SK-N-SH (cell line): ENCODE data around the gene PARD3B. TPM values are rescaled to one million over a fixed set of nuclear protein-coding genes. Genes with fewer than 3 reads are reported as not detected.

Experiments
- CTCF ChIA-PET: fragments of 300-600, 350-600 bp; formaldehyde crosslinking; extraction: SDS; loops from one replicate; lab custom pipeline; 2021; lab: Yijun Ruan, JAX
- POLR2A ChIA-PET: fragments of 350-600 bp; sonication (Branson Sonifier 250); formaldehyde crosslinking; extraction: SDS; loops from one replicate; lab custom pipeline; 2020; ENCODE audit warnings: antibody characterized with exemption, inconsistent platforms; lab: Yijun Ruan, JAX
- DNase-seq: peaks from one replicate; pipeline ENCODE4 v3.0.0; 2012
- H2AFZ ChIP-seq: fragments of 200-600 bp; sonication (generic); 2 replicates; pipeline ENCODE4 v1.8.1; 2016; ENCODE audit warnings: antibody characterized with exemption, mild to moderate bottlenecking, low read depth
- H3F3A ChIP-seq: fragments of 200-600 bp; sonication (generic); replicated peaks from 2 replicates; pipeline ENCODE3; 2016; ENCODE audit warnings: antibody characterized with exemption, mild to moderate bottlenecking; ENCODE audit not compliant: insufficient read depth
- H3K27ac ChIP-seq, 2 experiments: fragments of 200-500 bp in 1 of 2; fragments of 200-600 bp in 1 of 2; sonication (Bioruptor generic) in 1 of 2; sonication (generic), shearing (Covaris generic) in 1 of 2; 2 replicates each; pipeline versions ENCODE4 v1.5.1 to v1.6.1; 2014 to 2016; ENCODE audit warnings: low read depth in 2 of 2, inconsistent platforms in 1 of 2, low read length in 1 of 2, mild to moderate bottlenecking in 1 of 2, mixed read lengths in 1 of 2
- H3K27me3 ChIP-seq: fragments of 200-600 bp; sonication (generic), shearing (Covaris generic); 2 replicates; pipeline ENCODE4 v1.6.1; 2016; ENCODE audit warnings: mixed run types; ENCODE audit not compliant: insufficient read depth
- H3K36me3 ChIP-seq, 2 experiments: fragments of 200-500 bp in 1 of 2; fragments of 200-600 bp in 1 of 2; sonication (Bioruptor generic) in 1 of 2; sonication (generic) in 1 of 2; replicated peaks in 1 of 2; 2 replicates each; pipeline versions ENCODE3 to v1.5.1; 2014 to 2016; ENCODE audit warnings: low read length in 1 of 2, mild to moderate bottlenecking in 1 of 2; ENCODE audit not compliant: insufficient read depth in 2 of 2, control insufficient read depth in 1 of 2
- H3K4me1 ChIP-seq, 2 experiments: fragments of 200-500 bp in 1 of 2; fragments of 200-600 bp in 1 of 2; sonication (Bioruptor generic) in 1 of 2; sonication (generic), shearing (Covaris generic) in 1 of 2; 2 replicates each; pipeline versions ENCODE4 v1.5.1 to v1.6.1; 2014 to 2016; ENCODE audit warnings: low read depth in 1 of 2, low read length in 1 of 2, mixed run types in 1 of 2; ENCODE audit not compliant: insufficient read depth in 2 of 2, control insufficient read depth in 1 of 2
- H3K4me2 ChIP-seq: fragments of 200-600 bp; sonication (generic), shearing (Covaris generic); 2 replicates; pipeline ENCODE4 v1.6.1; 2017; ENCODE audit warnings: mixed run types
- H3K4me3 ChIP-seq, 2 experiments: fragments of 200-500 bp in 1 of 2; fragments of 200-600 bp in 1 of 2; sonication (Bioruptor generic) in 1 of 2; sonication (generic), shearing (Covaris generic) in 1 of 2; 2 replicates each; pipeline versions ENCODE4 v1.5.1 to v1.8.1; 2014 to 2016; ENCODE audit warnings: low read depth in 2 of 2, inconsistent platforms in 1 of 2, low read length in 1 of 2, mild to moderate bottlenecking in 1 of 2, mixed read lengths in 1 of 2, moderate library complexity in 1 of 2
- H3K79me2 ChIP-seq: fragments of 200-600 bp; sonication (generic); 2 replicates; pipeline ENCODE4 v1.8.1; 2017; ENCODE audit warnings: mild to moderate bottlenecking; ENCODE audit not compliant: insufficient read depth
- H3K9ac ChIP-seq: fragments of 200-600 bp; sonication (generic); 2 replicates; pipeline ENCODE4 v1.6.1; 2017; ENCODE audit warnings: mixed run types
- H3K9me2 ChIP-seq: fragments of 200-600 bp; sonication (generic); 2 replicates; pipeline ENCODE4 v1.6.1; 2017; ENCODE audit warnings: mixed run types
- H3K9me3 ChIP-seq: fragments of 200-600 bp; sonication (generic); 2 replicates; pipeline ENCODE4 v1.6.1; 2017; ENCODE audit warnings: mixed run types, mild to moderate bottlenecking, moderate library complexity
- H4K20me1 ChIP-seq: fragments of 200-600 bp; sonication (generic); 2 replicates; pipeline ENCODE4 v1.6.1; 2017; ENCODE audit warnings: mild to moderate bottlenecking, mixed run types; ENCODE audit not compliant: insufficient read depth
- CTCF ChIP-seq: fragments of 200-600 bp; sonication (generic); IDR thresholded peaks from 2 replicates; pipeline ENCODE4 v1.6.1; 2017; ENCODE audit warnings: antibody characterized with exemption, mild to moderate bottlenecking, moderate library complexity
- FOXM1 ChIP-seq: IDR thresholded peaks from 2 replicates; pipeline ENCODE4 v1.4.0; 2012; ENCODE audit warnings: low read depth, mild to moderate bottlenecking
- JUND ChIP-seq: IDR thresholded peaks from 2 replicates; pipeline ENCODE4 v1.4.0; 2012
- MEF2A ChIP-seq: IDR thresholded peaks from 2 replicates; pipeline ENCODE4 v1.4.0; 2012; ENCODE audit warnings: low read depth, borderline replicate concordance
- MXI1 ChIP-seq: IDR thresholded peaks from 2 replicates; pipeline ENCODE4 v1.6.1; 2012; ENCODE audit warnings: mild to moderate bottlenecking, low read depth, low read length, improper control_type of control experiment
- NRF1 ChIP-seq: IDR thresholded peaks from 2 replicates; pipeline ENCODE4 v1.6.1; 2012; ENCODE audit warnings: low read depth, mild to moderate bottlenecking, low read length
- POLR2AphosphoS5 ChIP-seq: IDR thresholded peaks from 2 replicates; pipeline ENCODE4 v1.6.1; 2012; ENCODE audit warnings: low read depth, low read length
- RAD21 ChIP-seq: IDR thresholded peaks from 2 replicates; pipeline ENCODE4 v1.6.1; 2012; ENCODE audit warnings: mild to moderate bottlenecking, low read length
- RCOR1 ChIP-seq: fragments of 150-350 bp; IDR thresholded peaks from 2 replicates; pipeline ENCODE4 v1.6.1; 2017; ENCODE audit warnings: antibody characterized with exemption, low read length
- RFX5 ChIP-seq: IDR thresholded peaks from 2 replicates; pipeline ENCODE4 v1.6.1; 2012; ENCODE audit warnings: mild to moderate bottlenecking, improper control_type of control experiment, low read length
- SIN3A ChIP-seq: IDR thresholded peaks from 2 replicates; pipeline ENCODE4 v1.6.1; 2012; ENCODE audit warnings: low read depth, mild to moderate bottlenecking, low read length, moderate library complexity, borderline replicate concordance
- TAF1 ChIP-seq: IDR thresholded peaks from 2 replicates; pipeline ENCODE4 v1.6.1; 2012; ENCODE audit warnings: low read depth, mild to moderate bottlenecking, low read length, moderate library complexity, borderline replicate concordance
- TCF12 ChIP-seq: IDR thresholded peaks from 2 replicates; pipeline ENCODE4 v1.4.0; 2012
- YY1 ChIP-seq: IDR thresholded peaks from 2 replicates; pipeline ENCODE4 v1.4.0; 2012; ENCODE audit warnings: low read depth, mild to moderate bottlenecking
- WGBS: methylation state at CpG from one replicate; pipeline ENCODE4 v1.1.6; 2017; ENCODE audit warnings: low lambda C conversion rate; 5-methylcytosine and 5-hydroxymethylcytosine counted together
- polyA plus RNA-seq, 3 experiments: library from polyadenylated mRNA; depleted of rRNA; stranded (reverse); fragments of >200 nt; gene quantifications; 2 replicates each; pipeline ENCODE4 v1.2.3, GENCODE V29; 2012

The PARD3B gene
- polyA plus RNA-seq, 1 of the 3 experiments (the other 2 are of a cell fraction), result 0.87 TPM

- no peak for TF ChIP-seq MXI1
- no peak for TF ChIP-seq TCF12
- no peak for TF ChIP-seq POLR2AphosphoS5
These were observed 282.7 kb downstream of the PARD3B start (continued) for GRCh38 chr2:204827701-204828590.

DNA sequence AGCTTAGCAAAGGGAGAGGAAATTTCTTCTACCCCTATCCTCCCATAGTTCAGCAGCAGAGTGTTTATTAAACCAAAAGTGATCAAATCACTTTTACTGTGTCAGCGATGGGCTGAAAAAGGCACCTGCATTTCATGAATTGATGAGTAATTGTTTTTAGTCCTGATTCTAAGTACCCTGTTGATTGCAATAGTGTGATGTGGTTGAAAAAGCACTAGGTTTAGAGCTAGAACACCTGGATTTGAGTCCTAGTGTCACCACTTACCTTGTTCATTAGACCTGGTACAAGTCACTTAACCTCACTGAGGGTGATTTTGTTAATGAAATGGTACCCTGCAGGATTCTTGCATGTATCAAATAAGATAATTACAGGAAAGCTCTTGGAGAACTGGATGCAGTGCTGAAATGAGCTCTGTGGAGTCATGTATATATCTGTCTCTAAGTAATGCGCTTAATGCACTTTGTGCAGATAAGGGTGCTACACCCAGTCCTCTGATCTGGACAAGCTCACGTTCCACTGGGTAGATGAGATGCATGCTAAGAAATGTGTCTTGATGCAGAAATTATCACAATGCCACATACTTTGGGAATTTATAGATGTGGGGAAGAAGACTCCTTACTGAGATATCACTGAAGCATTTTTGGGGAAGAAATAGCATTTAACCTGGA, 289.6 kb downstream of the PARD3B start:
- Histone ChIP-seq H3F3A (no peaks in the 10 kb centered on the region), H3K9me3 (no peaks in the 10 kb centered on the region), H3K4me2 (no peak overlapping the region), H3K36me3 (no peaks in the 10 kb centered on the region), H3K79me2 (no peaks in the 10 kb centered on the region), H3K27me3 (no peaks in the 10 kb centered on the region), H3K4me3 (no peak overlapping the region)
- no peak for DNase-seq
- WGBS, result 100% methylated on average over 3 of the region's 3 CpGs
- TF ChIP-seq RFX5 (no peak), CTCF (no peak), JUND (no peak), MXI1 (no peak), RCOR1 (no peak), NRF1 (no peak), YY1 (no peak), MEF2A (no peak), RAD21 (no peak), SIN3A (no peak), TAF1 (no peak), FOXM1 (no peak)
- TF ChIP-seq, all 33 proteins: peak for 0
- H4K20me1 ChIP-seq, result no peaks in the 10 kb centered on the region
- H3K27ac ChIP-seq, result no peak overlapping the region
- H3K9me2 ChIP-seq, result no peaks in the 10 kb centered on the region
- H2AFZ ChIP-seq, result no peak overlapping the region
- CTCF ChIA-PET, result interaction anchor here (1.0 kb wide), 1 partner anchor 9 kb away, joined by 3 read pairs; no protein-coding TSS in a partner anchor
- H3K4me1 ChIP-seq, result no peaks in the 10 kb centered on the region
- POLR2A ChIA-PET, result no interaction called here
- H3K9ac ChIP-seq, result no peak overlapping the region

DNA sequence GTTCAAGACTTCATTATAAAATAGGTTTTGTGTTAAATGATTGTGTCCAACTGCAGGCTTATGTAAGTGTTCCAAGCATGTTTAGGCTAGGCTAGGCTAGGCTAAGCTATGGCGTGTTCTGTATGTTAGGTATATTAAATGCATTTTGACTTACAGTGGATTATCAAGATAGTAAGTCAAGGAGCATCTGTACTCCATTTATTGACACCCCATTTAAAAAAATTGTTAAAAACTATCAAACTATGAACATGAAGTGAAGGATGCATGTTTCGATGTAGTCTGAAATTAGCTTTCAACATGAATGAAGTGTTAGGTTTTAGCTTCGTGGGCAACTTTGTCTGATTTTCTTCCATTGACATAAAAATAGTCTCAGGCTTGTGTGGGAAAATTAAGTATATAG, 290.5 kb downstream of the PARD3B start:
- no peaks in the 10 kb centered on the region for H3F3A ChIP-seq
- no peaks in the 10 kb centered on the region for H3K9me2 ChIP-seq
- no peaks in the 10 kb centered on the region for H4K20me1 ChIP-seq
- no peak overlapping the region for H3K9ac ChIP-seq
- DNase-seq, result no peak
- H3K27ac ChIP-seq, result no peak overlapping the region
- H3K4me2 ChIP-seq, result no peak overlapping the region
- ChIA-PET POLR2A (no interaction called here), CTCF (no interaction called here)
- no peak overlapping the region for H3K4me3 ChIP-seq
- 84% methylated on average over 3 of the region's 3 CpGs for WGBS
- no peaks in the 10 kb centered on the region for H3K4me1 ChIP-seq
- H3K79me2 ChIP-seq, result no peaks in the 10 kb centered on the region
- no peak for TF ChIP-seq MXI1
- H2AFZ ChIP-seq, result no peak overlapping the region
- H3K27me3 ChIP-seq, result no peaks in the 10 kb centered on the region
- no peaks in the 10 kb centered on the region for H3K36me3 ChIP-seq
- no peaks in the 10 kb centered on the region for H3K9me3 ChIP-seq
